CD1c-positive myeloid dendritic cell (primary cell): Measurements from ENCODE around the gene MAP7D2.

Experiments
- DNase-seq: peaks from one replicate; pipeline ENCODE4 v3.0.0-alpha.2; 2016; ENCODE audit errors: extremely low spot score

Gene MAP7D2

DNA sequence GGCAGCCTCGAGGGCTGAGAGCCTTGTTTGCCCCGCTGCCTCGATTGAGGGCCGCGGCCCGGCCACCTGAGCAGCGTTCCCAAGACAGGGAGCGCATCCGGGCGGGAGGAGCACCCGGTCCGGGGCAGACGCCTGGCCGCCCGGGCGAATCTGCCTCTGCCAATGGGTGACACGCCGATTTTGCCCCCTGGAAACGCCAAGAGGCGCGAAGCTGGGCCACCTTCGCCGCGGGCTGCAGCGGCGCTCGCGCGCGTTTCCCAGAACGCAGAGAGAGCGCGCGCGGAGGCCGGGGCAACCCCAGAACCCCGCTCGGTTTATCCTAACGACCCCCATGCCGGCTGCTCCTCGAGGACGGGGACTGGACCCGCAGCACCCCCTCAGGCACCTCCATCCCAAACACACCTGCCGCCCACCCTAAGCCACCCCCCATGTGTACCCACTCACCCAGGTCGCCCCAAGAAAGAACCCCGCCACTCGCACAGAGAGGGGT, 575 bp downstream of the MAP7D2 start:
- no peak for DNase-seq

DNA sequence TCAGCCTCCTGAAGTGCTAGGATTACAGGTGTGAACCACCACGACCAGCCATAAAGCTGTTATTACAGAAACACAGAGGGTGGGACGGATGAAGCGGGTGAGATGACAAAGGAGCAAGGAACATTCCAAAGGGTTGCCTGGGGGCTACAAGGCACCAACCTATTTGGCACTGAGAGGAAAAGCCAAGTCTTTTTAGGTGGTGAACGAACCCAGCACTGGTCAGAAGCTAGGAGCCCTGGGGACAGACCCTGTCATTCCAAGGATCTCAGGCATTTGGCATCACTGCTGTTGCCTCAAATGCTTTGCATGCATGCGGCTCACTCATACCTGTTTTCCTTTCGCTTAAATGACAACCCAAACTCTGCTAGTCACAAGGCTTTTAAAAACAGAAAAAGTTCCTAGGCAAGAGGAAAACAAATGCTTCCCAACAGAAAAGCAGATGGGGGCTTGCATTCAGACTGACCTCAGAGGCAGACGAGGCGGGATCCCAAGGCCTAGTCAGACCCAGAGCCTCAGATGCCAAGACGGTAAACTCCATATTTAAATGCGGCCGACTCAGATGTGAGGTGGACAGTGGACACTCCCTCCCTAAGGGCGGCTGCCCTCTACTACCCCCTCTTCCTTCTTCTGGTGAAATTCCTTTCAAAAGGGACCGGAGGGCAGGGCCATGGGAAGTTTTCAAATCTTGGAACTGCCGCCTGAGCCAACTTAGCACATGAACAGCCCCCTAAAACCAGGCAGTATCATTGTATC, 4.5 kb downstream of the MAP7D2 start:
- DNase-seq, result no peak

DNA sequence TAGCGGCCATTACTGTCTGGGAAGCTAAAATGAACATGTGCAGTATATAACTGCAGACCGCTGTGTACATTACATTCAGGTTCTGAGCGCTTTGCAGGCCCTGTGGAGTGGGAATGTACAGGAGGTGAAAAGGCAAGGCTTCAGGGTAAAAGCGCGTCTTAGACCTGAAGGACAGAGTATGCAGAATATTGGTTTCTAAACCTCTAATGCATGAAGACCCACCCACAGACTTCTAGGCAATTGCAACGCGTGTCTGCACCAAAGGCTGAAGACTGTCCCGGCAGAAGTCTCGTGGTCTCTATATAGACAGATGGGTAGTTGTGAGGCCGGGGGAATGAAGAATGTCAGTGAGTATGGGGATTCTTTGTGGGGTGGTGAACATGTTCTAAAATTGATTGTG, 5.4 kb downstream of the MAP7D2 start:
- DNase-seq, result no peak

DNA sequence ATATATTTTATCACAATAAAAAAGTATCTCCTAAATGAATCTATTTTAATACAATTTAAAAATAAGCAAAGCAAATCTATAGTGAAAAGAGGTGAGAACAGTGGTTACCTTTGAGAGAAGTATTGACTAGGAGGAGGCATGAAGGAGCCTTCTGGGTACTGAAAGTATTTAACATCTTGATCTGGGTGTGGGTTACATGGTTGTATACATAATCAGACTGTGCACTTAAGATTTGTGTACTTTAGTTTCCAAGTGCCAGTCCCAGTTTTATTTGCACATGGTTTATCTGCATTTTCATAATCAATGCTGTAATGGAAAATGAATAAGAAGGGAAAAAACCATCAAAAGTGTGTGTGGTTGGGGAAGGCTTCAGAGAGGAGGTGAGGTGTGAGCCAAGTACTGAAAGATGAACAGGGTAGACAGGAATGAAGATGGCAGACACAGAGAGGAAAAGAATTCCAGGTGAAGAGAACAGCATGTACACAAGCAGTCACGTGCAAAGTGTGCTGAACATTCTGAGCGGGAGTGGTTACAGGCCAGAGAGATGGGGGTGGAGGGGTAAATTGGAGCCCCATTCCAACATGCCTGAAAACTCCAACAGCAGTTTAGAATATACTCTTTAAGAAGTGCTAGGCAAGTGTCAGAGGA, 14.6 kb downstream of the MAP7D2 start:
- DNase-seq, result no peak

DNA sequence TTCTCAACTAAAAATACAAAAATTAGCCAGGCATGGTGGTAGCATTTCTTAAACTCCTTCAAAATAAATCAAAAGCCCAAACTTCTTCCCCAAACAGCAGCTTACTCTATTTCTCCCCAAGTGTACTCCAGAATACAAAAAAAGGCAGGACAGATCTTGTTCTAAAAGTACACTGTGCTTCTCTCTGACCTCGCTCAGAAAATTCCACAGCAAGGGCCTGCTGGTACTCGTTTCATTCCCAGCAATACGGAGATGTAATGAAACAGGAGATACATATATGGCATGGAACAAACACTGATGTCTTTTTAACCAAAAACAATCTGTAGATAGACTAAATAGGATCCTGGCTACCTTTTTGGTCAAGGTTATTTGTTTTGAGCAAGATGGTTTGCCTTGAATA, 25.2 kb downstream of the MAP7D2 start:
- no peak for DNase-seq

DNA sequence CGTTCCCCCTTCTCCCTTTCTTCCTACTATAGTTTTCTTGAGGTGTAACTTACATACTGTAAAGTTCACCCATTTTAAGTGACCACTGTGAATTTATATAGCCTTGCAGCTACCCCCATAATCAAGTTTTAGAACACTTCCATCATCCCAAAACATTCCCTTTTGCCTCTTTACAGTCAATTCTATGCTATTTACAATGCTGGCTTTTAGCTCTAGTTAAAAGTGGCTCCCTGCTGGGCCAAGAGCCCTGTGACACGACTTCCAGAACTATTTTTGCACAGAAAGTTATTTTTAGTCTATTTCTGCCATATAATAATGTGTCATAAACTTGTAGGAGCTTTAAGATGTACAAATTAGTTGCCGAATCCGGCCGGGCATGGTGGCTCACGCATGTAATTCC, 26.9 kb downstream of the MAP7D2 start:
- DNase-seq, result no peak

DNA sequence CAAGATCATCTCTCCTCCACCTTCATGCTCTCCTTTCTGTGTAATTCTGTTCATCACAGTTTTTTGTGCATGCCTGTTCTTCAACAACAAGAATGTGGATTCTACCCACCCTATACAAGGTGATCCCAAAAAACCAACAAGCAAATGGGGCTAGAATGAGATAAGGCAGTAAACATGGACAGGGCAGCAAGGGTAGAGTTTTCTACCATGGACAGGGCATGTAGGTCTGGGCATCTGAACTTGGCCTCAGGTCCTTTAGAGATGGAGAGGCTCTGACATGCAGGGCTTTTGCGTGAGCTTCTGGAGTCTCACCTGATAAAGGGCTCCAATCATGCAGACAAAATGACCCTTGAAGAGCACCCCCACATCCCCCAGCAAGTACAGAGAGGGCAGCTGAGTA, 36.4 kb downstream of the MAP7D2 start:
- DNase-seq, result no peak

DNA sequence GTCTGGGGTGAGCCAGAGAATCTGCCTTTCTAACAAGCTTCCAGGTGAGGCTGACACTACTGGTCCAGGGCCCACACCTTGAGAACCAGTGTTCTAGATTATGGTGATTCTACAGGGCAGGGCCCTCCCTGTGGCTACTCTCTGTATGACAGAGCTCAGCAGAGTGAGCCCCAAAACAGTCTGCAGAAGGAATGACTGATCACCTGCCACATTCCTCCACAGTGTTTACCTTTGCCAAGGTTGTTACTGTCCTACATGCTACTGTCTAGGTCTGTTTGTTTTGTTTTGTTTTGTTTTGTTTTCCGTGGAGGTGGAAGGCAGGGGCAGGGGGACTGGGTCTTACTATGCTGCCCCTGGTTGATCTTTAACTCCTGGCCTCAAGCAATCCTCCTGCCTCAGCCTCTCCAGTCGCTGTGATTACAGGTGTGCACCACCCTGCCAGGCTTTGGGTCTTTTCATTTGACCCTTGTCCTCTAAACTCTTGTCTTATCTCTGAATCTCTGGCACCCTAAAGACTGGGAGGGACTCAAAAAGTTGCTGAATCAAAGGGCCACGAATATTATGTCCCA, 45.1 kb downstream of the MAP7D2 start:
- no peak for DNase-seq

DNA sequence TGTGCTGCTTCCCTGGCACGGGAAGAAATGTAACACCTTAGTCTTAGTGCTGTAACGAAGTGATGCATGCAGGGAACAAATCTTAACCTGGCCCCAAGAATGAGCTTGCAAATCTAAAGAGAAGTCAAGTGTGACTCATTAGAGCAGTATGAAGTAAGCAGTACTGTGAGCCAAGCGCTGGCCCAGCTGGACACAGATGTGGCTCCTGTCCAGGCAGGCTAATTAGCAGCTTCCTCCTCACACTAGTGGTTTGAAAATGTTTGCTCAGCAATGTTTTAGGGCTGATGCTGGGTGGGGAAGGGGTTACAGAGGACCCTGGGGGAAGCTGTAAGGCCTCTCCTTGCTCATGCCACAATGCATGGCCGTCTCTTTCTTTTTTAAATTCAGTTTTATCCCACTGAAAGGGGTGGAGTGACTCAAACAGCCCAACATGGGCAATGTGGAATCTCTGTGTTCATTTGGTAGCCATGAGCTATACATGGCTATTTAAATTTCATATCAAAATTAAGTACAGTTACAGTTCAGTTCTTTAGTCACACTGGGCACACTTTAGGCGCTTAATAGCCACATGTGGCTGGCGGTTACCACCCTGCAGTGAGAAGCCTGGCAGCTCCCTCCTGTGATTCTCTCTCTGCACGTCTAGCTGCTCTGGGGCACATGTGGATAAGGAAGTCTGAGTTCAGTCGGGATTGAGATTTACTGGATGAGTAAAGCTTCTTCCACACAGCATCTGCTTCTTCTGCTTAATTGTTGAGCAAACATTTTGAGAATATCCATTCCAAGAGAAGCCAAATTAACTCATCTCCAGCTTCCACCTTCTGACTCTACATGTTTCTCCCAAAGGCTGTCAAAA, 48.8 kb downstream of the MAP7D2 start:
- peak; percentile 28 for DNase-seq

DNA sequence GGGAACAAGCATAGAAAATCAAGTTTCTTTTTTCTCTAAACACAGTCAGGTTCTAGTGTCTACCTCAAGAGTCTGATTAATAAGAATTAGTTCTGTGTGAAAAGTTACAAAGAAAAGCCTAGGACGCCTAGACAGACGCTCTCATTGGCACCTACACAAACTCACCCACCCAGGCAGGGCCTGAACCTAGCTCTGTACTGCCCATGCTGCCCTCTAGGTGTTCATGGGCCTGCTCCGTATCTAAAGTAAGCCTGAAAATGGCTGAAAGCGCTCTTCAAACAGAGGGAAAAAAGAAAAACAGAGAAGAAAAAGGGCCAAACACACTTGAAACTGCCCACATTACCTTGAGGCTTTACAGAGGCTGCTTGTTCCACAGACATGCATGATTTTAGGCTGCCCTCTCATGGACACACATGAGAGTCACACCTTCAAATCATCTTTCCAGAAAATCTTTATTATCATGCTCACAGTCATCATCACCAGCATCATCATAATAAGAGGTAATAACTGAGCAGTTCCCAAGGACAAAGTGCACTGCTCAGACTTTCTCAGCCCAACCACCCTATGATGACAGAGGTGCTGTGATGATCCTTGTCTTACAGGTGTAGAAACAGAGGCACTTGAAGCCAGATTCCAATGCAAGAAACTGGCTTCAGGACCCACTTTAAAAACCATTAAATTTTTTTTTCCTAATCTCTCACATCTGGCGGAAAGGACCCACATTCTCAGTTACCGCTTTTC, 49.6 kb downstream of the MAP7D2 start:
- DNase-seq, result peak; percentile 2

DNA sequence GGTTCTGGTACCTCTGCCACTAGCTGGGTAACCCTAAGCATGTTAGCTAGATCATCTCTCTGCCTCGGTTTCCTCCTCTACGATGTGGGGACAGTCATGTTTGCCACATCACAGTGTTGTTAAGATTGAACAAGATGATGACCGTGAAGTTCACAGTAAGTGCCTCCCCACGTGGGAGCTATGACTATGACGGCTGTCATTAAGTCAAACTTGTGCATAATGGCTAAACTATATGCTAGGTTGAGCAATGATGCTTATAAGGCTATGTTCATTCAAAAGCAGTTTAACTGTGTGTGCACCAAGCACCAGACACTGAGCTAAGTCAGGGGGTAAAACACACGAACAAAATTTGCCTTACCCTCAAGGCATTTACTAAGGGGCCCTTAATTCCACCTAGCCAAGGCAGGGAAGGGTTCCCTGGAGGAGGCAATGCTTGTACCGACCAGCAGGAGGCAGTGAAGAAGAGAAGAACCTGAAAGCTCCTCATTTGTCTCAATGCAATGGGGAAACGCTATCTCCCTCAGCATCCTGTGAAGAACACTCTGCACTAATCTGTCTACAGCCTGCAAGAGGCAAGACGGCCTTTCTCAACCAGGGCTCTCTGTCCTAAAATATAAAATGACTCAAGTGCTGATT, 52.9 kb downstream of the MAP7D2 start:
- DNase-seq, result no peak

DNA sequence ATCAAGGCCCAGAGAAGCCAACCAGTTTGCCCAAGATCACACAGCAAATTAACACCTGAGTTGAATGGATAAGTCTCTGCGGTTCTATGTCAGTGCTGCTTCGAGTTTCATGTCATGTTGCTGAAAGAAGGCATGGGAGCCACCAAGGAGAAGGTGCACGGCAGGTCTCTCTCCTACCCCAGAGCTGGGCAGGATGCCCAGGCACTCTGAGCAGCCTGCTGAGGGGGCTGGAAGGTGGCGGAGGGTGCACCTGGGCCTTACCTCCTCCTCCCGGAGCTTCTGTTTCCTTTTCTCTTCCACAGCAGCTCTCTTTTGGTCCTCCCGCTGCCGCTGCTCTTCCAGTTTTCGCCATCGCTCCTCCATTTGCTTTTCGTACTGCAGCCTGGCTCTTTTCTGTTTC, 53.6 kb downstream of the MAP7D2 start:
- DNase-seq, result no peak

DNA sequence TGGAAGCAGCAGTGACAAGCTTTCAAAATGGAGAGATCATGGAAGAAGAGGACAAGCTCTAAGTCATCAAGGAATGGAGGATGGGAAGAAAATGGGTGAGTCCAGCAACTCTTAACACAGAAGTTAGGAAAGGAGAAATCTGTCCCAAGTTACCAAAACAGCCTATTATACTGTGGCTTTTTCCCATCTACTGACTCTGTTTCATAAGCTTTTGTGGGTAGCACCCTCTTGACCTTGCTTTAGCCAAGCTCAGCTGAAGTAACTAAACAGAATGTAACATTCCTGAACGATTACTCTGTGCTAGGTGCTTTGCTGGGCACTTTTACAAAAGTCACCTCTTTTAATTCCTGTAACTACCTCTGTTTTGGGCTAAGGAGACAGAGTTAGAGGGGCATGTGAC, 54.9 kb downstream of the MAP7D2 start:
- no peak for DNase-seq

DNA sequence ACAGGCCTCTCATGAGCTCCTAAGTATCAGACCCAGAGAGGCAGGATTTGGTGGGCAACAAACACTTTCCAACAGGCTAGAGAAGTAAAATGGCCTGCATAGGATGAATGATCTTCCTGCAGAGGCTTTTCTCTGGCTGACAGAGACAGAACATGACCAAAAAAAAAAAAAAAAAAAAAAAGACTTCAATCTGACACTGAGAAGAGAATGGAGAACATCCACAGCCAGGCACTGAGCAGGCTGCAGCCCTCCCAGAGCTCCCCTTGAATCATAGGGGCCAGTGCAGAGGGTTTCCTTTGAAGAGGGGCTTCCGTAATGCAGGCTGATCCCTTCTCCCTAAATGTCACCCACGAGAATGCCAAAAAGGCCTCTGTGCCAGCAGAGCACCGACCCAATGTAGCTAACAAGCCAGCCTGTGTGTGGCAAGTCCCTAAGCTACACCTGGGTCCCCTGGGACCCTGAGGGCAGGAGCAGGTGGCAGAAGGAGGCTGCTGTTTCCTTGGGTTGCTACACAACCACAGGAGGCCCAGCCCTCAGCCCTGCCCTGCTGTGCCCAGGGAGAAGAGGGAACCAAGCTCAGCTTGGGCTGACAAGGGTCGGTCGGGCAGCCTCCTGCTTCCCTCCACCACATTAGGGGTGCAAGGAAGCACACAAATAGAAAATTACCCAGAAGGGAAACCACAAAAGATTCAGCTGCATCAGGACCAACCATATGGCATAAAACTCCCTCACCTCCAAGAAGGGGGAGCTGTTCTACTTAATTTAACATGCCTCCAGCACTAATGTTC, 55.6 kb downstream of the MAP7D2 start:
- no peak for DNase-seq

DNA sequence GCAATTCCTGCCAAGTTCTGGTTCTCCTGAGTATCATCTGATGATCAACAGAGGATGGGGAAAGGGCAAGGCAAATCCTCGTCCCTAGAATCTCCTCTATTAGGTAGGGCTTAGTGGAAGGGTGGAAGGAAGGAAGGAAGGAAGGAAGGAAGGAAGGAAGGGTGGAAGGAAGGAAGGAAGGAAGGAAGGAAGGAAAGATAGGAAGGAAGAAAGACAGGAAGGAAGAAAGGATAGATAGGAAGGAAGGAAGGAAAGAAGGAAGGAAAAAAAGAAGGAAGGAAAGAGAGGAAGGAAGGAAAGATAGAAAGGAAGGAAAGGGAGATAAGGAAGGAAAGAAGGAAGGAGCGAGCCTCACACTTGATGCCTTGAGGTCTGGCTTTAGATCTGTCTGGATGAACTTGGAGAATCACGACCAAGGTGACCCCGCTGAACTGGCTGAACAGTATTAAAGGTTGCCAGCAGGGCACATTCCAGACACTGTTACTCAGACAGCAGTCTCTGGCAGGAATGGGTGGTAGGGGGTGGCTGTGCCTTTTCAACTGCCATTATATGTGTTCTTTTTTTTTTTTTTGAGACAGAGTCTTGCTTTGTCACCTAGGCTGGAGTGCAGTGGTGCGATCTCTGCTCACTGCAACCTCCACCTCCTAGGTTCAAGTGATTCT, 57.1 kb downstream of the MAP7D2 start:
- DNase-seq, result no peak

DNA sequence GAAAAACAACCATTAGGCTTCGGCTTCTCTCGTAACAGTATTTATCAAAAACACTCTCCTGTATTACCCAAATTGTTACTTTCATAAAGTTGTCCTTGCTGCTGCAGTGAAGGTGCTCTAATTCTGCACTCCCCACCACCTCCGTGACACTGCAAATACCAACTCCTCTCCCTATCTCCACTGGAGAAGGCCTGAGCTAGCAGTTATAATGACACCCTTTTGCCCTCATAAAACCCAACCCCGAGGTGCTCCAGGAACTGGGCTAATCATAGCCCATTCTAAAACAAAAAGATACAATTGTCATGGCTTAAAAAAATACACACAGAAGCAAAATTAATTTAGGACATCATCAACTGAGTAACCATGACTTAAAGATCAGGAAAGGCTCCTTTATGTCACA, 59.2 kb downstream of the MAP7D2 start:
- DNase-seq, result no peak

DNA sequence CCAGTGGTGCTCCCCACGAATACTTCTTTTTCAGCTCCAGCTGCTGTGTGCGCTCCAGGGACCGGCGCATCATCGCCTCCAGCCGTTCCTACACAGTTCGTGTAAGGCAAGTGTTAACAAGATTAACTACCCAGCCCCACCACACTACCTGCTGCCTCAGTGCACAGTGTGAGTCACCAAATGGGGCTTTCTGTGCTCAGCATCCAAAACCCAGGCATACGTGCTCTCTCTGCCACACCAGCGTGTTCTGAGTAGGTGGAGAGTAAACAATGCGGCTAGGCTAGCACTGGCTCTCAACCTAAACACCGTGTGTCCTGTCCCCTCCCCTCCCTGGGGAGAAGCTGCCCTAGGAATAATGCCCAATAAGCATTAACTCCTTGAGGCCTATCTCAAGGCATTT, 60.0 kb downstream of the MAP7D2 start:
- DNase-seq, result no peak

DNA sequence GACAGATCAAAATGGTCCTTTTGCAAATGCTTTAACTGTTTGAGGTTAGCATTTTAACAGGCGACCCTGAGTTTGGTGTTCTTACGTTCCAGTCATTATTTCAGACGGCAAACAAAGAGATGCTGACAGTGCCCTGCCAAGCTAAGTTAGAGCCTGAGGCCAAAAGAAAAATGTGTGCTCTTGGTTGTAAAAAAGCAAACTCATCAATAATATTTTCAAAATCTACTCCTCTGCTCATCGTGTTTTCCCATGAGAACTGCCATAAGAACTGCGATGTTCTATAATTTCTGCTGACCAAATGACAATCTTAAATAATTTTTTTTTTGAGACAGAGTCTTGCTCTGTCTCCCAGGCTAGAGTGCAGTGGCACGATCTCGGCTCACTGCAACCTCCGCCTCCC, 63.2 kb downstream of the MAP7D2 start:
- DNase-seq, result no peak

DNA sequence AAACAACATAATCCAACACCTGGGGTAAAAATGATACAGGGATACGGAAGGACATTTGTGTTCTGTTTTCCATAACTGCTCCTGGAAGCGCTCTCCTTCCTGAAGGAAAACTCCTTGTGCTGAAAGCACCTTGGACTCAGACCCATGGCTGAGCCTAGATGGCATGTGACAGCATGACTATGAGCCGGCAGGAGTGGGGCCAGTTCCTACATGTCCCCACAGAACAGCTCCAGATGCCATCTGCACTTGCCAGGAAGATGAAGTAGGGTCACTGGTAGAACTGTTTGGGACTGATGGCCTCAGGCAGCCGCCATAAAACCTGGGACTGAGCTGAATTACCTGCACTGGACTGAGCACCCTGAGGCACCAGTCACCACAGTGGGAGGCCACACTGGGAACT, 69.8 kb downstream of the MAP7D2 start:
- no peak for DNase-seq

DNA sequence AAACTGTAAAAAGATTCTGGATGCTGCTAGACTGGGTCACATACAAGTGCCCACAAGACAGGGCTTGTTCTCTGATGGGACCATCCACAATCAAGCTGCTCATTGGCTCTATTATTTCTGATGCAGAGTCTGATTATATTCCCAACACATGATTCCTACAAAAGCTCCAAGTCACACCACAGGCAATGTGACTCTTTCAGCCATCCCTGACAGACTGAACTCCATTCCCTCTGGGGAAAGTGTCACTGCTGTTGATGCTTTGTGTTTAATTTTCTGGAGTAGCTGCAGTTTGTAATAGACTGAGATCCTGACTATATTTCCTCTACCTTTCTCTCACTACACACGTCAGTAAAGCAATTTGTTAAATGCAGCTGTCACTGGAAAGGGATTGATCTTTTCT, 70.5 kb downstream of the MAP7D2 start:
- no peak for DNase-seq
